GM19455 (cell line): ENCODE measurements around the gene PBLD.
A peak's percentile ranks its signal among the peaks of the same experiment; 100 is the strongest.

ENCODE experiments used
- ATAC-seq: cut with Tn5 transposase; IDR thresholded peaks from one replicate; pipeline ENCODE4 v1.9.1; 2021; ENCODE audit not compliant: unreplicated experiment

The PBLD gene

DNA sequence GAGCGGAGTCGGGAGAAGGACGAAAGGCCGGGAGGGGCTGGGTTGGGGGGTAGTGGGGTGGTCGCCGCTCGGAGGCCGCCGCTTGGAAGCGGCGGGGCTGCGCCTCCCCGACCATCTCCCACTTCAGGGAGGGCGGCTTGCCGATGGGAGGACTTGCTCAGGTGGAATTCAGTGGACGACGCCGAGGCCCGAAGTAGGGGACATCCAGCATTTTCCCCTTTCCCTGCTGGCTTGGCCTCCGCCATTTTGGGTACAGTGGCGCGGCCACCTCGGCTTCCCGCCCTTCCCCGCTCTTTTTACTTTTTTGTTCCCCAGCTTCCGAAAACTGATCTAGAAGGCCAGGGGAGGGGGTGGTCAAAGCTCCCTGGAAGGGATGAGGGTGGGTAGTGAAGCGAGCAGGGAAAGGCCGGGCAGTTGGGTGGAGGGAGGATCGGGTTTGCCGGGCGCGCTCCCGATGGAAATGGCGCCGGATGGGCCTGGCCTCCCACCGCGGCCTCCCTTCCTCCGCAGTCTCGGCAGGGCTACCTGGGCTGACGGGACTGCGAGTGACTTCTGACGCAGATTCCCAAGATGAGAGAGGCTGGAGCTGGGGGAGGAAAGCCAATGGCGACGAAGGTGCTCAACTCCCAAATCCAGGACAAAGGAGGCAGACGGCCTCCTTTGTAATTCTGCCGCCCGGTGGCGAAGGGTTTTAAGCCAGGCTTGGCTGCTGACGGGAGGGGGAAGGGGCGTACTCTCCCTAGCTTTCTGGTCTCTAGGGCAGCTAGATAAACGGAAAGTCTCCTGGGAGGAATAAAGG, at the start of gene PBLD:
Gene PBLD, minus strand, starts transcription at position 670 of the 799 bp plus-strand sequence. CDS start 26,084 bp downstream, outside the sequence.
- peak; percentile 35 for ATAC-seq

DNA sequence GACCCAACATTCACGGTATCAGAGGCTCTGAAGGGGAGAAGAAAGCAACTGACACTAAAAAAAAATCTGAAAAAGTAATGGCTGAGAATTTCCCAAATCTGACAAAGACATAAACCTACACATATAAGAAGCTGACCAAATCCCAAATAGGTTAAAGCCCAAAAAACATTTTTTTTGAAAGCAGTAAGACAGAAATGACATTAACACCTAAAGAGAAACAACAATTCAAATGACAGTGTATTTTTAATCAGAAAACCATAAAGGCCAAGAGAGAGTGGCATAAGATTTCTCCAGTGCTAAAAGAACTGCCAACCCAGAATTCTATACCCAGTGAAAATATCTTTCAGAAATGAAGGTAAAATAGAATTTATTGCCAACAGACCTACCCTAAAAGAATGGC, 38.9 kb upstream of the PBLD start:
- no peak for ATAC-seq

DNA sequence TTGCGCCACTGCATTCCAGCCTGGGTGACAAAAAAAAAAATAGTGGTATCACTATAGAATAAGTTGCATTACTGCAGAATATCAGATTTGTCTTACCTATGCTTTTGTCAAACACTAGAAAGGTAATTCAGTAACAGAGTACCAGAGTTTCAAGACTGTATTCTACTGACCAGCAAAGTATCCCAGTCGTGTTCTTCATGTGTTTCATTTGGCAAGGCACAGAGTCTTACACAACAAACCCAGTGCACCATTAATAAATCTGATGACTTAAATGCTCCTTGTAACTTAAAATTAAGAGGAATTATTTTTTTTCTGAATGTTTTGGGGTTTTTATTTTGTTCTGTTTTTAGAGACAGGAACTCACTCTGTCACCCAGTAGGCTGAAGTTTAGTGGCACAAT, 34.4 kb upstream of the PBLD start:
- no peak for ATAC-seq

DNA sequence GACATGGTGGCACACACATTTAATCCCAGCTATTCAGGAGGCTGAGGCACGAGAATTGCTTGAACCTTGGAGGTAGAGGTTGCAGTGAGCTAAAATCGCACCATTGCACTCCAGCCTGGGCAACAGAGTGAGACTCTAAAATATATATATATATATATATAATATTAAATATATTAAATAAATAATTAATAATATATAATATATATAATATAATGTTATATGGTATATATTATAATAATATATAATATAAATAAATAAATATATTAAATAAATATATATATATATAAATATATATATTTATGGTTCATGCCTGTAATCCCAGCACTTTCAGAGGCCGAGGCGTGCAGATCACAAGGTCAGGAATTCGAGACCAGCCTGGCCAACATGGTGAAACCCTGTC, 33.9 kb upstream of the PBLD start:
- ATAC-seq, result no peak

DNA sequence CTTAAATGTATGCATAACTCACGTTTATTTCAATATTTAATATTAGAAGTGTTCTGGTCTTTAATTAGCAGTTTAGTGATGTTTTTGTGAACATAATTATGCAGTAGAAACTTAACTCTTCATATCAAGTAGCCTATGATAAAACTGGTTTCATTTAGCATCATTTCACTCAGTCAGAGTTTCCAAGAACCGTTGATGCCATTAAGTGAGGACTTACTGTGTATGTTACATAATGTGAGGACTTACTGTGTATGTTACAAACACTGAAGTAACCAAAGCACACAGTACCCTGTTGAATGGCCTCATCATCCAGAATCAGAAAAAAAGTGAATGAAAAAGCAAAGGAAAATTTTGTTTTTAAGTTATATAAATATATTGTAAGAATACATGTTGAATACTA, 32.9 kb upstream of the PBLD start:
- ATAC-seq, result no peak

DNA sequence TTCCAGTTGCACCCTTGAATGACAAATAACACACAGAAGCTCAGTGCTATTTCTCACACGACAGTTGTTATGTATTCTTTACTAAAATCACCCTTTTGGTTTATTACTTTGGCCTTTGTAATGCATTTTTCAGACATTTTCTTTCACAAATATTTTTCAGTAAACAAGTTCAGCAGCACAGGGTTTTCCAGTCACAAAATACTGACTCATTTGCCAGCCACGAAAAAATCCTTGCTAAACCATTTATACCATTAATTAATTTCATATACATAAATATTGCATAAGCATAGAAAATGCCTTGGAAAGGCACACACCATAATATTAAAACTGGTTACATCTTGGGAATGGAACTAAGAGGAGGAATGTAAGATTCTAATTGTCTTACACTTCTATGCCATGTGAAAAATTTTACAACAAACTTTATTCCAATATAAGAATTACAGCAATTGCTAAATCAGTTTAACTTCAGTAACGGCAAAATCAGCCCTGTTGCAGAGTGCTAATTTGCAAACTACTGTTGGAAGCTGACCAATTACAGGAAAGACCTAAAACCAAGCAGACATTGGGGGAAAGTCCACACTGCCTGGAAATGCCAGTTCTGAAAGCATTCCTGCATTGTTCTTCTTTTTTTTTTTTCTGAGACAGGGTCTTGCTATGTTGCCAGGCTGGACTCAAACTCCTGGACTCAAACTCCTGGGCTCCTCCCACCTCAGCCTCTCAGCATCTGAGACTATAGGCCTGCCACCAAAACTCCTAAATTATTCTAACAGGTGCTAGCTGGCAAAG, 31.6 kb upstream of the PBLD start:
- ATAC-seq, result no peak

DNA sequence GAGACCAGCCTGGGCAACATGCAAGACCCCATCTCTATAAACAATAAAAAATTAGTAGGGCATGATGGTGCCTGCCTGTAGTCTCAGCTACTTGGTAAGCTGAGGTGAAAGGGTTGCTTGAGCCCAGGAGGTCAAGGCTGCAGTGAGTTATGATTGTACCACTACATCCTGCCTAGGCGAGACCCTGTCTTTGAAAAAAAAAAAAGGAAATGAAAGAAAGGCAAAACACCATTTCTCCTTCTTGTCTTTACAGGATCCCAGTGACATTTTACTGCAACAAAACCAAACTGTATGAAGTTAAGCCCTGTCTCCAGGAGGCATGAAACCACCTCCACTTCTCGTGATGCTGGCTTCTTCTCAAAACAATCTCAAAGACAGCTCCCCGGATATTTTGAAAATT, 29.9 kb upstream of the PBLD start:
- no peak for ATAC-seq

DNA sequence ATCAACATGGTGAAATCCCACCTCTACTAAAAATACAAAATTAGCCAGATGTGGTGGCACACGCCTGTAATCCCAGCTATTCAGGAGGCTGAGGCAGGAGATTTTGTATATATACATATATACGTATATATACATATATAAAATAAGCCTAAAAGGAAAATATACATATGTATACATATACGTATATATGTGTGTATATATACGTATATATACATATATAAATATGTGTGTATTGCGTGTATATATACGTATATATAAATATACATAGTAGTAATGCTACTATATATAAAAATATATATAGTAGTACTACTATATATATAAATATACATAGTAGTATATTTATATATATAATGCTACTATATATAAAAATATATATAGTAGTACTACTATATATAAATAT, 26.5 kb upstream of the PBLD start:
- ATAC-seq, result no peak

DNA sequence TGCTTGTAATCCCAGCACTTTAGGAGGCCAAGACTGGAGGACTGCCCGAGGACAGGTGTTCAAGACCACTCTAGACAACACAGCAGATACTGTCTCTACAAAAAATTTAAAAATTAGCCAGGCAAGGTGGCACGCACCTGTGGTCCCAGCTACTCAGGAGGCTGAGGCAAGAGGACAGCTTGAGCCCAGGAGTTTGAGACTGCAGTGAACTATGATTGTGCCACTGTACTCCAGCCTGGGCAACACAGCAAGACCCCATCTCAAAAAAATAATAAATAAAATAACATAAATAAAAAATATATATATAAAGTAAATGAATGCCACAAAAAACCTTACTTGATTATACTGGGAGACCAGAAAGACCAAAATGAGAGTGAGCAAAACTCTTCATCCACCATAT, 20.8 kb upstream of the PBLD start:
- ATAC-seq, result no peak

DNA sequence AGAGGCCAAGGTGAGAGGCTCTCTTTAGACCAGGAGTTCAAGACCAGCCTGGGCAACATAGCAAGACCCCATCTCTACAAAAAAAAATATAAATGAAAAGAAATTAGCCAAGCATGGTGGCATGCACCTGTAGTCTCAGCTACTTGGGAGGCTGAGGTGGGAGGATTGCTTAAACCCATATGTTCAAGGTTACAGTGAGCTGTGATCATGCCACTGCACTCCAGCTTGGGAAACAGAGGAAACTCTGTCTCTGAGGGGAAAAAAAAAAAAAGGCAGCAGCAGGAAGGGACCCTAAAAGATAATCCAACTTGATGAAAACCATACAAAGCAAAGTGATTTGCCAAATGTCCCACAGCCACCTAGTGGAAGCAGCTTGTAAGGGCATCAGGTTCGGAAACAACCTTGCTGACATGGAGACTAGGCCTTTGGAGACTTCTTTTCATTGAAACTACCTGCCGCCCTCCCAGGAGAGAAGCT, 15.6 kb upstream of the PBLD start:
- ATAC-seq, result peak; percentile 55

DNA sequence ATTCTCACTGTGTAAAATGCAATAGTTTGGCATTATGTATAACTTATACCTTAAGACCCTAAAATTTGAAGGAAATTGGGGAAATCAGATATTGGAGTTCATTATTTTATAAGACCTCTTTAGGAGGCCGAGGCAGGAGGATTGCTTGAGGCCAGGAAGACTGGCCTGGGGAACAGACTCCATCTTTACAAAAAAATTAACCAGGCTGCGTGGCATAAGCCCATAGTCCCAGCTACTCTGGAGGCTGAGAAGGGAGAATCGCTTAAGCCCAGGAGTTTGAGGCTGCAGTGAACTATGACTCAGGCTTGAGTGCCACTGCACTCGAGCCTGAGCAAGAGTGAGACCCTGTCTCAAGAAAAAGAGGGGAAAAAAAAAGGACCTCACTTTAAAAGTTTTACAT, 14.0 kb upstream of the PBLD start:
- ATAC-seq, result no peak

DNA sequence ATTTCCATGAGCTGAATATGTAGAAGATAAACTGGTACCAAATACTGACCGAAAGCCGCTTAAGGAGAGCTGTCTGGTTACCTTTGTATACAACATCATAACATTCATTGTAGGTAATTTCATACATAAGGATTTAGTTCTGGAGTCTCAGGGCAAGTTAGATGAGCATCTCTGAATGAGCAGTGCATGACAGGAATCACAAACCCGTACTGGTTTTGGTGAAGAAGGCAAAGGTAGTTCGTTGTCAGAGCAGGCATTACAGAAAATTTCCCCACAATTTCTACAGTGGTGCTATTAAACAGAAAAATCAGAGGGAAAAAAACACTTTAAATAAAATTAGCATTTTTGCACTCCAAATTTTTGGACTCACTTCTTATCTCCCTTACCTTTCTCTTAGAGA, 12.9 kb upstream of the PBLD start:
- no peak for ATAC-seq

DNA sequence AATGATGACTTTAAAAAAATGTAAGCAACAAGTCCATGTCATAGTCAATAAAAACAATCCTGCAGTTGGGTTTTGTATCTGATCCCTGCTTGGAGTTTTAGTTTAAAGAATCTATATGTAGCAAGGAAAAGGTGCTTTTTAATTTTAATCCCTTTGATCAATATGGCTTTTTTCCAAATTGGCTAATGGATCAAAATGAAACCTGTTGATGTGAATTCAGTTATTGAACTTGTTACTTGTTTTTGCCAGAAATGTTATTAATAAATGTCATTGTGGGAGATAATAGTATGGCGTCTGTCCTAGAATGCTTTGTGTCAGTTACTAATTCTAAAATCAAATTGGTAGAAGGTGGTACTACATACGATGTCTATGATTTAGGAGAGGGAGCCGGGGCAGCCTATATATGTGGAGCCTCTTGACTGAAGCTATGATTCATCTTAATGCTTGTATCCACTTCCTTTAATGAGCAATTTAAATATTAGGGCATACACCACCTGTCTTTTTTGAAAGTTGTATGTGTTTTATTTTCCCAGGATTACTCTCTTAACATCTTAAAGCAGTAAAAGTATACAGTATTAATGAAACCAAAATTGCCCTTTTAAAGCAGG, 10.3 kb upstream of the PBLD start:
- ATAC-seq, result no peak

DNA sequence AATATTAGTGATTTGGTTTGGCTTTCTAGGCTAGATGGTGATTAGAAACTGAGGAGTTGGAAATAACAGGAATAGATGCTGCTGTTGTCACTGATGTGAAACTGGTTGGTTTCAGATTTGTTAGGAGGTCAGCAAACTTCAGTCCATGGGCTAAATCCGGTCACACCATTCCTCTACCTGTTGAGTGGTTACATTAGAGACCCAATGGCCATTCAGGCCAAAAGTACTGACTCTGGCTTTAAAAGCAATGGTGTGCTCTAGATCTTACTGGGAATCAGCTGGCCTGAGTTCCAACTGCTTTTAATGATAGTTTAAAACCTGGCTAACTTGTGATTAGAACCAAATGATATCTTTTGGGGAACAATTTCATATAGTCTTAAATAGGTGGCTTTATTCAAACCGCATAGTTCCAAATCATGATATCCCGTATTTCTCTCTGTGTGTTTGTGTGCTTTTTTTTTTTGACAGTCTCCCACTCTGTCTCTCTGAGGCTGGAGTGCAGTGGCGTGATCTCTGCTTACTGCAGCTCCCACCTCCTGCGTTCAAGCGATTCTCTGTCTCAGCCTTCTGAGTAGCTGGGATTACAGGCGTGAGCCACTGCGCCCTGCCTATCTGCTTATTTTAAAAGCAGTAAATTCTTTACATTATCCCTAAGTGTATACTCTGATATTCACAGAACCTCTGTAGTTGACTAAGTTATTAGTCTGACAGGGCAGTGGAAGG, 7.8 kb upstream of the PBLD start:
- no peak for ATAC-seq

DNA sequence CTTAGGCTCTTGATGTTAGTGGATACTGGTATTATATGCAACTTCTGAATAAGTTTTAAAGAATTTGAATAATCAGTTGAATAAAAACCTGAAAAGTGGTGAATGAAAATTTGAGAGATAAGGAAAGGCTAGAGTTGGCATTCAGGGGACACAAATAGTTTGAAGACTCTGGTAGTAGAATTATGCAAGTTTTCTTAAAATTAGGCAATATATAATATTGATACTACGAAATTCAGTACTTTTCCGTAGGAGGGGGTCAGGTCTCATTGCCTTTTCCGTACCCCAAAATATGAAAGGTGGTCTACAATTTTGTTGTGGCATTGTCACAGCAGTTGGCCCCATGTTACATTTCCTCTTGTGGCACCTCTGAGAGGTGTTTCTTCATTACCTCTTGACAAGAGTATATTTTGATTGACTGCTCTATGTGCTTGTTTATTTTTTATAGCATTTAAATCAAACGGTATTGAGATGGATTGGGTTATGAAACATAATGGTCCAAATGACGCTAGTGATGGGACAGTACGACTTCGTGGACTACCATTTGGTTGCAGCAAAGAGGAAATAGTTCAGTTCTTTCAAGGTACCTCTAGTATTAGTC, 4.1 kb upstream of the PBLD start:
- no peak for ATAC-seq

DNA sequence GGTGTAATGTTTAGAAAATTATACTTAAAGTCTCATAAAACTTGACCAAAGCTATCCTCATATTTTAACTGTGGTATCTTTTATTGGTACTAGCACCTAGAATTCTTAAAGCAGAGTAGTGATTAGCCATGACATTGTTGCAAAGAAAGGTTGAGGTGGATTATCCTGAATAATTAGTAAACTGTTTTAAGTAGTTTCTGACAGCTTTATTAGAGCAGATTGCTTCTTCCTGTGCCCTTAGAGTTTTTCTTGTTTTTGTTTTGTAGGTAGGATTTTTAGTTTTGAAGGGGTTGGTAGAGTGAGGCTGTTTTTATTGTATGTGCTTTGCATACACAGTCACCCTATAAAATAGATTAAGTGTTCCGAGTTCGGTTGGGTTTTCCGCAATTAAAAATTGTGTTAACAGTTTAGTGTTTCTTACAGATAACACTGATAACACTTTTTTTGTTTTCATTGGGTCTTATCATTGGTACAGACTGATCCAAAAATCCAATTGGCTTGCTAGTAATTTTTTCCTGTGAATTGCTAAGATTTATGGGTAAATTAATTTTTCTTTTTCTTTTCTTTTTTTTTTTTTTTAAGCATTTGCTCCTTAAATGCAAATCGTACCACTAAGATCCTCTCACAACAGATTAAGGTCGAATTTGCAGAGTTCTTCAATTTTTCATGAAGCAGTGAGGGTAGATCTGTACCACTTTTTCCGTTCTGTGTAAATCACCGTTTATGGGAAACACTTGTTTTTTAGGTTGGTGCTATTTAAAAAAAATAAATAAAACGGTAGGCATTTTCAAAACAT, 2.1 kb upstream of the PBLD start:
- ATAC-seq, result no peak

DNA sequence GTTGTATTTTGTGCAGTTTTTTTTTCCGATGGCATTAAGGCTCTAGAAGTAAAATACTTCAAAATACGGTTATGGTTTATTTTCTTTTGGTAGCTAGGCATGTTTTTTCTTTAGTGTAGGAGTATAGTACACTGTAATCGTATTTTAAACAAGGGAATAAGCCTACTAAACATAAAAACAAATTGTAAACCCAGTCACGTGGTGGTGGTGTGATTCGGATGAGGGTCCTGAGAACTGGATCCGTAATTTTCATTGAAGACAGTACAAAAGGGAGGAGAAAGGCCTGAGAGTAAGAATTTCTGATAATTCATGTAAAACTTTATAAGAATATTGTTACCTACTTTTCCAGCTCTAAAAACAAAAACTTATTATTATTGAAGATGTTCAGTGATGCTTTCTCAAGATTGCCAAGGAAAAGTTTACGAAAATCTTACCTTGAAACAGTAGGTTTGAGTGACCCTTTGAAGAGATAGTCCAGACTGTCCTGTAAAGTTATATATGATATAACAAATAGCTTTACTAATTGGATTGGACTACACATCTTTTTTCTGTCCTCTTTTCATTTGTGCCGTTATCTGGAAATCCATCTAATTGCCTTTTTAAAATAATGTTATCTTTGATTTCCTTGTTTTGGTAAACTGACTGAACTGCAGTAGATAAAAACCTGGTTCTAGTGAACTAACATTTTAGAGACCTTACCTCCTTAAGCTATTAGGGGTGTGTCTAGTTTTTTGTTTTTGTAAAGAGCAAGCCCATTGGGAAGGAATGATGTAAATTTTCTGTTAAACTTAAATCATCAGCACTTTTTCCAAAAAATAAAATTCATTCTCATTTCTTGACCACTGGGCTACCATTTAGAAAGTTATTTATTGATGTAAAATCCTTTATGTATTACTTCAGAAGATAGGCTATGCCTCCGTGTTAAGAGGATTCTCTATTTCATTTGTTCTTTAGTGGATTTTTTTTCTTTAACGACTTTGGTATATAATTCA, 1.0 kb upstream of the PBLD start:
- no peak for ATAC-seq

DNA sequence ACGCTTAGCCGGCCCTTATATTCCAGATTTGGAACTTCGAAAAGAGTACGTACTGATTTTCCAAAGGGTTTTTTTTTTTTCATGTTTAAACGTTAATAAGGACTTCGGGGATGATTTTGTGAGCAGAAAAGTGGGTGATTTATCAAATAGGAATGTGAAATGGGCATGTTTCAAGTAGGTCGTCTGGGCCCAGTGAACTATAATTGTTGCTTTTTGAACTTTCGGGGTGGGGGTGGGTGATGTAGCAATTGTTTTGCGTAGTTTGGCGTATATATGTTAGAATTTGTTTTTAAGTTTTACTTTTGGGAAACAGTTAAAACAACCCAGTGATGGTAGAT, 299 bp upstream of the PBLD start:
- ATAC-seq, result no peak
